ENCODE measurements around the gene CATSPER3. TPM values are rescaled to one million over a fixed set of nuclear protein-coding genes. Genes with fewer than 3 reads are reported as not detected.
A peak's percentile ranks its signal among the peaks of the same experiment; 100 is the strongest.

The CATSPER3 gene
- total RNA-seq, 1 donor from 2014 or later: 0.86 TPM

DNA sequence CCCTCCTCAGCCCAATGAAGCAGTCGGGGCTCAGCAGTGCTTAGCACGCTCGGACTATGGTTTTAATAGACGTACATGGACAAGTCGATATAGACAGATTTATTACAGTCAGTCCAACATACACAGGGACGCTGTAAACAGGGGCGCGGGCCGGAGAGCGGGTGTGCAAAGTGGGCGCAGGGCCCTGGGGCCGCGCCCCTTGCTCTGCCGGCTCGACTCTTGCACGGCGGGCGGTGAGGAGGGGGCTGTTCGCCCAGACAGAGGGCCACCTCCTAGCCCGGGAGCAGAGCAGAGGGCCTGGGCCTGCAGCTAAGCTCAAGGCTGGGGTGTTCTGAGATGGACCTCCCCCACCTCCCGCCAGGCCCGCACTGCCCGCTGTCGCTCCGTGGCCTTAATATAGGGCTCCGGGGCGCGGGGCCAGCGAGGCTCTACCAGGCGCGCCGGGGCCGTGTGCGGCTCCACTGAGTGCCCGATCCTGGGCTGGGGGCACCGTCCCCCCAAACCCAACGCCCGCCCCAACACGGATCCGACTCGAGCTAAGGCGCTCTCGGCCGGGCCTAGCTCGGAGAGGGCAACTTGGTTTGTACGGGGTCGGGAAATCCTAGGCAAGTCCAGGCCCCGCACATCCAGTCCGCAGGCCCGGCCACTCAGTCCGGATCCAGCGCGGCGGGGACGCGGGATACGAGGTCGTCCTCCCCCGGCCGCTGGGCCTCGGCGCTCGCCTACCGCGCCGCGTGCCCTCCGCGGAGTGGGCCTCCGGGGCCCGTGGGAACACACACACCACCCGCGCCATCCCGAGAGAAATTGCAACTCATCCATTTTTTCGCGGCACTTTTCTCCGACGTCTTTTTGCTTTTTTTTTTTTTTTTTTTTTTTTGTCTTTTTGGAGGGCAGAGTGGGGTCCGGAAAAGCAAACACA, 60.2 kb downstream of the CATSPER3 start:
- DNase-seq (ENCODE audit: low spot score): no peak
- ATAC-seq: no peak

DNA sequence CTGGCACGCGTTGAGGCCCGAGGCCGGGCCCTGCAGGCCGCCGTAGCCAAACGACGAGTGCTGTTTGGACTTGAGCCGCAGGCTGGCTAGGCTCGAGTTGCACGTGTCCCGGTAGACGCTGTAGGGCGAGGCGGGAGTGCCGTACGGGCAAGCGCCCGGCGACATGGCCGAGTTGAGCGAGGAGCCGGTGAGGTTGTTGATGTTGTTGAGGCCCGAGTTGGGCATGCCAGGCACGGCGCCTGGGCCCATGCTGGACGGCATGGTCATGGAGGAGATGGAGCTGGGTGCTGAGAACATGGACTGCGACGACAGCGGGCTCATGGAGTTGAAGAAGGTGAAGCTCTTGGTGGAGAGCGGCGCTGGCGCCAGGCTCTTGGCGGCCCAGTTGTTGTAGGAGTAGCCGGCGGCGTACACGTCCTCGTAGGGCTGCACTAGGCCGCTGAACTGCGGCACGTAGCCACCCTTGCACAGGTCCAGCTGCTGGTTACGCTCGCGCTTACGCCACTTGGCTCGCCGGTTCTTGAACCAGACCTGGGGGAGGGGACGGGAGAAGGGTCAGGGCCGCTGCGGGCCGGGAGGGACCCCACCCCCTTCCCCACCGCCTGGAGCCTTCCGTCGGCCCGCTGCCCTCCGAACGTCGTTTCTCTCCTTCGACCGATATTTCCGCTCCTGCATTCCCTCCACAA, 61.2 kb downstream of the CATSPER3 start:
- ATAC-seq (no peak), DNase-seq (ENCODE audit: low spot score) (no peak)

DNA sequence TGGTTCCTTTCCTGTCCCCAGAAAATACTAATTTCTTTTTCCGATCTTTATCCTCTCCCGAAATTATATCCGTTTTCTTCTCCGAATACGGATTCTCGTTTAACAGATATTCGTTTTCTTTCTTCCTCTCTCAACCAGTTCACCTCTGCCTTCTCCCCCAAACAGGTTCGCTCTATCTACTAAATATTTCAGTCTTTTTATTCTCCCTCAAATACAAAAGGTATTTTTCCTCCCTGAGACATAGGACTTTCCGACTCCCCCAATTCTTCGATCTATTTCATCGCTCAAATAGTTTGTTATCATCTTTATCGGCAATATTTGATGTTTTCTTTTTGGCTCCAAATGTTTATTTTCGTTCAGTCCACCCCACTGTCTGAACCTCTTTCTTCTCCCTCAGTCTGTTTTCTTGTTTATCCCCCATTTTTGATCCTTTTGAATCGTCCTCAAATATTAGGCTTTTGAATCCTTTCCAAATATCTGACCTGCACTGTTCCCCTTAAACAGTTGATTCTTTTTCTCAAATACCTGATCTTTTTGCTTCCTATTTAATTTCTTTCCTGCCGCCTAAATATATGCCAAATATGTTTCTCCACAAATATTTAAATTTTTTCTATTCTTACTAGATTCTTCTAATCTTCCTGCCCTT, 61.9 kb downstream of the CATSPER3 start:
- ATAC-seq: no peak

DNA sequence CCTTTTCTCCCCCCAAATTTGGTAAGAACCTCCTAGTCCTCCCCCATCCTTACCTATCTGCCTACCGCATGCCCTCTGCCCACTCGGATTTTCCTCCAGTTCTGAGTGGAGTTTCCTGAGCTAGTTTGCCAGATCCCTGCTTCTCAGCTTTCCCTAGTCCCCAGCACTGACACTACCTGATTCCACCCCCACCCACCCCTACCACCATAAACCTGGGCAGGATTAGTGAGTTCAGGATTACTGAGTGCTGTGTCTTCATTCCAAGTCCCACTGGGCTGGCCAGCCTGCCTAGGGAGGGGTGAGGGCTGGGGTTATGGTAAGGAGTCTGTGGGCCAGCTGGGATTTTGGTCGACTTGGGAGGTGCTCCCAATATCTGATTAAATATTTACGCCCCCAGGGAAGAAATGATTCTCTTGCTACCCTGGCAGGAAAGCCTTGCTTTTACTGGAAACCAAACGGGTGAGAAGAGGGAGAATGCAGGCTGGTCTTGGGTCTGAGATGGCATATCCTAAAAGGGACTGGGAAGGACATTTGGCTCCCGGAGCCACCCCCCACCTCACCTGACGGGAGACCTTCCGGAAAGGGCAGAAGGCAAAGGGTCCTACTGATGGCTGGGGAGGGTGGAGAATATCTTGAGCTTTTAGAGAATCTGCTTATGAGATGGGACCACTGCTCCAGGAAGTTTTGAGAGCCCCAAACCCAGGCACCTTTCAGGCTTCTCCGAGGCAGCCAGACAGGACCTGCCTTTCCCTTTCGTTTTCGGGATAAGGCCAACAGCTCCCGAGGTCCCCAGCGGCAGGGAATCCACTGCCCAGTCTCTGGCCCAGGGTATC, 62.6 kb downstream of the CATSPER3 start:
- peak; percentile 61 for ATAC-seq

More for the DNA sequence above, 61.9 kb downstream of the CATSPER3 start:
- DNase-seq (ENCODE audit: low spot score): no peak

DNA sequence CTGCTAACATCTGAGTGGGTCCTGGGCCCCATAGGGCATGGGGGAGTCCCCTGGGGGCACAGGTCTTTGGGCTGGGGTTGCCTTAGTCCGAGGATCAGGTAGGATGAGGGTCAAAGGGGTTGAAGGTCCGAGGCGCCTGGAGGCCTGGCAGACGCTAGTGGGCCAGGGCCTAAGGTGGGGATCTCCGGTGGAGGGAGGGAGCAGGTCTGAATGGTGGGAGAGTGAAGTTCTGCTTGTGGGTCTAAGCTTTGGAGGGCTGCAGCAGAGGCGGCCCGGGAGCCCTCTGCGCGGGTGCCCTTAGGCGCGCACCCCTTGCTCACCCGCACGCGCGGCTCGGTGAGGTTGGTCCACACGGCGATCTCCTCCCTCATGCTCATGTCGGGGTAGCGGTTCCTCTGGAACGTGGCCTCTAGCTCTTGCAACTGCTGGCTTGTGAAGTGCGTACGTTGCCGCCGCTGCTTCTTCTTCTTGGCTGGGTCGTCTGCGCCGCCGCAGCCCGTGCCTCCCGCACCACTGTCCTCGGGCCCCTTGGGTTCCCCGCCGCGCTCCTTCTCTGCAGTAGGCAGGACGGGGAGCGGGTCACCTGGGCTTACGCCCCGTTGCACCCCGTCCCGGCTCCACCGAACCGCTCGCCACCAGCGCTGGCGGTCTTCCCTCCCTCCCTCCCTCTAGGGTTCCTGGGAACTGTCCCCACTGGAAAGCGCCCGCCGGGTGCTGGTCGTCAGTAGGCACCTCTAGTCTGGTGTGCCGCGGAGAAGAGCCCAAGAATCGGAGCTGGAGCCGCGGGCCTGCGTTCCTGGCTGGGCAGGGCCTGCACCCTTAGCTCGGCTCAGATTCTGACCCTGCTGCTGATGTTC, 63.5 kb downstream of the CATSPER3 start:
- ATAC-seq (peak; percentile 31), DNase-seq (ENCODE audit: low spot score) (no peak)

More for the DNA sequence above, 62.6 kb downstream of the CATSPER3 start:
- DNase-seq (ENCODE audit: low spot score): no peak

DNA sequence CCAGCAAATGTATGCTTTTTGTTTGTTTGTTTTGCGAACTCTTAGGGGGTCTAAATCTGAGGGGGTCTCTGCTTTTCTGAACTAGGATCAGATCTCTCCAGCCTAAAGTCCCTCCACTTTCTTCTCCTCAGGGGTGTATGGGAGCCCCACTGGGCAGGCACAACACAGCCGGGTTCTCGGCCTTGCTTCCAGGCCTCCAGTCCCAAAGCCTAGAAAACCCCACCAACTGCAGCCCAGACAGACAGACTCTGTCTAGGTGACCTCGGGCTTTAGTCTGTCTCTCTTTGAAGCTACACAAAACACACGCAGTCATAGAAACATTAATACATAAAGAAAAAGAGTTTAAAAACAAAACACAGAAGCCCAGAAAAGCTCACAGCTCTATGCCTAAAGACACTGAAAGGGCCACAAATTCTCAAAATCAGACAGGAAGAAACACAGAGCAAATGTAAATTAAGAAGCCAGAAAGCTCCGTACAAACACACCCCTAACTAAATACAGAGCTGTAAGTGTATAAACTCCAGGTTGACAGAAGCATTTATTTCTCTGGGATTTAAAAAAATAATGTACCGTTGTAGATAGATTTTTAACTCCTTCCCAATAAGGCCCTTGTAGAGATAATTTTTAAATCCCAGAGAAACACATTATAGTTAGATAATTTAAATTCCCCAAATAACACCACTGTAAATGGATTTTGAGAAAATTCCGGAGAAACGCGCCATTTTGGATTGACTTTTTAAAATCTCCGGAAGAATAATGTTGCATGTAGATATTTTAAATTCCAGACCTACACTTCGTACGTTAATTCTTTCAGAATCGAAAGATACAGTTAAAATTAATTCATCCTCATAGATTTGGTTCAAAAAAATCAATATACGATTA, 64.3 kb downstream of the CATSPER3 start:
- DNase-seq (ENCODE audit: low spot score): no peak

DNA sequence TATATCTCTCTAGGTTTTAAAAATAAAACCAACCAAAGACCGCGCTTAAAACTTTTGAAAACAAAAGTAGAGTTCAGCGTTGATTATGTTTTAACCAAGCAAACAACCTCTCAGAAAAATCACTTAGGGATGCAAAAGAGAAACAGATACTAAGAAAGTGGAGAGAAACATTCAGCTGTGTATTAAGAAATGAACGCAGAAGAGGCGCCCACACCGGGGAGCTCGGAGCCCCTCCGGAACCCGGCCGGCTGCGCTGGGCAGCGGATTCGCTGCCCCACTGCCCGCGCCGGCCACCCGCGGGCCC, 64.9 kb downstream of the CATSPER3 start:
- no peak for DNase-seq (ENCODE audit: low spot score)
- no peak for ATAC-seq

More for the DNA sequence above, 64.3 kb downstream of the CATSPER3 start:
- ATAC-seq: no peak

DNA sequence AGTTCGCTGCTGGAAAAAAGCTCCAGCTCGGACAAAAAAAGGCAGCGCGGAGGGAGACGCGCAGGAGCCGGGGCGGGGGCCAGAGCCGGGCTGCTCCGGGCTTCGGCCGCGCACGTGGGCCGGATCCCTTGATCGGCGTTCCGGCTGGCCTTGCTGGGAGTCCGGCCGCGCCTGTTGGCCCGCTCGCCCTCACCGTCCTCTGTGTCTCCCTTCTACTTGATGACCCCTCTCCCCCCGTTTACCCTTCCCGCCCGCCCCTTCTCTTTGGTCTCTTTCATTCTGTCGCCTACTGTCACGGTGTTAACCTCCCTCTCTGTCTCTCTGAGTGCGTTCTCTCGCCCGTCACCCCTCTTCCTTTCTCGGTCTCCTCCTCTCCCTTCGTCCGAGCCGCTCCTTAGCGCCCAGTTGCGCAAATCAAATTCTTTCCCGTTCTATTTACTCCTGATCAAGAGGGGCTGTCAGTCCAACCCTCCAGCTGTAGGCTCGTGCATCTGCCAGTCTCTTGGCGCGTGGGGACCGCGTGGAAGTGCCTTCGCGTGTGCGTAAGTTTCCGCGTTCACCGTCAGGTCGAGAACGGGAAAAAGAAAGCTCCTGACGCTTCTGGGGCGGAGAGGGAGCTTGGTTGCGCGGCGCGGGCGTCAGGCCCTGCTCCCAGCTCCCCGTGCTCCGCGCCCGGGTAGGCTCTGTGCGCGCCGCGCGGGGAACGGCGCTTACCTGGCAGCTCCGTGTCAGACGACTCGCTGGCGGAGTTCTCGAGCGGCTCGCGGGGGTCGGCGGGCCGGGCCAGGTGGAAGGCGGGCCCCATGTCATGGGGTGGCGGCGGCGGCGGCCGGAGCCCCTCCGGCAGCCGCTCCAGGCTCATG, 65.5 kb downstream of the CATSPER3 start:
- ATAC-seq: peak; percentile 39
- DNase-seq (ENCODE audit: low spot score): no peak

DNA sequence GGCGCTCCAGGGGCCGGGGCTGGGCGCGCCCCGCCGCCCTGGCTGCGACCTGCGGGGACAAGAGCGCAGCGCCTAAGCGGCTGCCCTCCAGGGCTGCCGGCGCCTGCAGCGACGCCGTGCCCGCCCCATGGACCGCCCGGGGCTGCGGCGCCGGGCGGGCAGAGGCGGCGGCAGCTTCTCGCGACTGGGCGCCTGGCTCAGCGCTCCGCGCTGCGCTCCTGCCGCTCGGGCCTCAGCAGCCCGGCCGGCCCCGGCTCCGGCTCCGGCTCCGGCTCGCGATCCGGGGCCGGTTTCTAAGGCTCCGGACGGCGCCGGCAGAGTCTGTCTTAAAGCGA, 66.2 kb downstream of the CATSPER3 start, which contains the start of gene PITX1:
Gene PITX1 (minus strand): TSS at position 328 of the 335 bp plus-strand sequence. CDS start 347 bp downstream, outside the sequence.
- peak; percentile 57 for ATAC-seq
- DNase-seq (ENCODE audit: low spot score): no peak

DNA sequence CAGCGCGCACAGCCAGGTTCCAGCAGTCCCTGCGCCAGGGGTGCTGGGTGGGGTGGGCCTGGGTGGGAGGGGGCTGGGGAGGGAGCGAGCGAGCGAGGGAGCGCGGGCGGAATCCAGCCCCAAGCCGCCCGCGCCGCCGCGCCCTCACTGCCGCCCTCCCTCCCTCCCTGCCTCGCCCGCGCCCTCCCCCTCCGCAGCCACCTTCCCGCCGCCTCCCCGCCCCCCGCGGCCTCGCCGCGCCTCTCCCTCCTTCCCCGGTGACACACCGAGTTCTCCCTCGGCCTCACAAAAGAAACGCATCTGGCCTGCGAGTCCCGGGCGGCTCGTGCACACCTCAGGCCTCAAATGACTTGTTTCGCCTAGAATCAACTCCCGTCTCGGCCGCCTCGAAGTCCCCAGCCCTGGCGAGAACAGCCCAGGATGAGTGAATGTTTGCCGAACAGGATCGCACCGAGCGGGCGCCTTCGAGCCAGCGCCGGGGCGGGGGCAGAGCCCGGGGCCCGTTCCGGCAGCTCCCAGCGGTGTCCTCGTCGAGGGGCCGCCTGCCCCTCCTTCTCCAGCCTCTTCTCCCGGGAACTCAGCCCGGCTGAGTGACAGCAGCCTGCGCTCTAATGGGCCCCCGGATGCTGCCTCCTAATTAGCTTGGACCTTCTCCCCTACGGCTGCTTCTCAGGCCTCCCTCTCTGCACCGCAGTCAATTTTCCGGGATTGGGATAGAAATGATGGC, 66.7 kb downstream of the CATSPER3 start:
- ATAC-seq (no peak), DNase-seq (ENCODE audit: low spot score) (no peak)

DNA sequence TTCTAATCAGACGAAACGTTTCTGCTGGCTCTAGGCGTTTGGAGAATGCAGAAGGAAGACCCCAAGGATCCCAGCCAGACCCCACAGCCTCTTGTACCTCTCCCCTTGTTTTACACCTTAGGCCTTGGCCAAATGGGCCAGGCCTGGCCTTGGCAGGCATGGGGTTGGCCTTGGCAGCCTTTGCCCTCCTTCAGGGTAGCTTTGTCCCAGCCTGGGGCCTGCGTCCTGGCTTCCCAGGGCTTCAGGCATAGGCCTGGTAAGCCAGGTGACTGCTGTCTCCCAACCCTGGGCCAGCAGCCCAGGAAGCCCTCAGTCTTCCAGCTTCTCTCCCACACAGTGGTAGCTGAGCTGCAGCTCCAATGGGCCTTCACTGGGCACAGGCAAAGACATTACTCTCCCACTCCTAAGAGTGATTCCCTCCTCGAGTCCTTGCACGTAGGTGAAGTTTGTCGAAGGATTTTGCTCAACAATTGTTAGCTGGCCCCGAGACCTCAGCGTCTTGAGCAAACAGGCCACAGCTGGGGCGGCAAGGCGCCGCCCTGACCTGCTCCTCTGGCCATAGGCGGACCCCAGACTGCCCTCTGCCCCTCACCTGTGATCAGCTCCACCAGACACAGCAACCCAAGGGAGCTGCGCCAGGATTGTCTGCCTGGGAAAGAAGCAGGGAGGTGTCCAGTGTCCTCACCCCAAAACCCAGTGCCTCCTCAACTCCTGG, 67.4 kb downstream of the CATSPER3 start:
- no peak for ATAC-seq
- DNase-seq (ENCODE audit: low spot score): no peak

DNA sequence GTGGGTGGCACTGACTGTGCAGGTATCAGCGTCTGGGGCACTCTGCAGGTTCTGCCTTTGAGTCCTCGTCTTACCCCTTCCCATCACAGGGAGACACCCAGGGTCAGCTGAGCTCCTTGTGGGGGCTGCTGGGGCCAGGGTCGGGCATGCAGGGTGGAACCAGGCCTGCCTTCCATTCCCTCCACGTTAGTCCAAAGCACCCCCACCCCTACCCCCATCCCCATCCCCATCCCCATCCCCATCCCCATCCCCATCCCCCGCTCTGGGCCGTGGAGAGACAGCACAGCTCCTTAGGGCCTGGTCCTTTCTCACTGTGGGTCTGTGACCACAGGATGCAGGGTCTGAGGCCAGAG, 67.9 kb downstream of the CATSPER3 start:
- DNase-seq (ENCODE audit: low spot score): no peak
- ATAC-seq: no peak

DNA sequence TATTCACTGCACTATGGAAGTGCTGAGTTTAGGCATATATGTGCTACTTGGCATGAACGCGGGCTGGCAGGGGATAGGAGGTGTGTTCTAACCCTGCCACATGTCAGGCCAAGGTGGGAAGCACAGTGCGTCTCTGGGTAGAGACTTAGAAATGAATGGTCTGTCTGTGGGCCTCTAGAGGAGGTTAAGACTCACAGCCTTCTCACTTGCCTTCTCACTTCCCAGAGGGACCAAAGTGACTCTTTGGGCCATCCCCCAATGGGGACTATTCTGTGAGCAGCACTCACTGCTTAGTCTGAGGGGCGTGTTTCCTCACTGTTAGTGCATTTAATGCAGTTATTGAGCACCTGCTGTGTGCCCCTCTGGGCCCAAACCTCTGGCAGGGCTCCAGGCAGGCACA, 68.7 kb downstream of the CATSPER3 start:
- ATAC-seq (no peak), DNase-seq (ENCODE audit: low spot score) (no peak)

DNA sequence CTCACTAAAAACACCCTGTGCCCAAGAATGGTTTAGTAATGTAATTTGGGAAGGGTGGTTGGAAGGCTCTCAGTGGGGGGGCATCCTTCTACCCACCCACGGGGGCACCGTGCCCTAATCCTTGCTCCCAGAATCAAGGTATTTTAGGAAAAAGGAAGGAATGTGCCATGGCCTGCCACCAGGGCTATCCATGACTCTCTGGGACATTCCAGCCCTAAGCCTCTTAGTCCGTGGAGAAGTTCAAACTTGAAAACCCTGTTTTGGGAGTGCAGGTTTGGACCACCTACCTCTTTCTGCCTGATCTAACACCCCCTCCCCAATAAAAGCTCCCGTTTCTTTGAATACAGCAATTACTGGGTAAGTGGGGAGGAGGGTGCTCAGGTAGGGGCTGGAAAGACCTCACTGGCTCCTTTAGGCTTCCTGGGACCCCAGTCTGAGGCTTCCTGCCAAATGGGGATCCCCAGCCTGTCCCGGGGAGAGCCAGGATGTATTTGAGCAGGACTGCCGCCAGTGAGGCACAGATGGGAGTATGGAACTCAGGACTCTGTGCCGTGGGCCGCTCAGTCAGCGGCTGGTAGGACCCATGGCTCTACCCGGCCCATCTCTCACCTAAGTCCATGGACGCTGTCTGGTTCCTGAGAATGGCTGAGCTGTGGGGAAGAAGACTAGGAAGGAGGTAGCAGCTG, 70.0 kb downstream of the CATSPER3 start:
- DNase-seq (ENCODE audit: low spot score): no peak
- ATAC-seq: no peak

DNA sequence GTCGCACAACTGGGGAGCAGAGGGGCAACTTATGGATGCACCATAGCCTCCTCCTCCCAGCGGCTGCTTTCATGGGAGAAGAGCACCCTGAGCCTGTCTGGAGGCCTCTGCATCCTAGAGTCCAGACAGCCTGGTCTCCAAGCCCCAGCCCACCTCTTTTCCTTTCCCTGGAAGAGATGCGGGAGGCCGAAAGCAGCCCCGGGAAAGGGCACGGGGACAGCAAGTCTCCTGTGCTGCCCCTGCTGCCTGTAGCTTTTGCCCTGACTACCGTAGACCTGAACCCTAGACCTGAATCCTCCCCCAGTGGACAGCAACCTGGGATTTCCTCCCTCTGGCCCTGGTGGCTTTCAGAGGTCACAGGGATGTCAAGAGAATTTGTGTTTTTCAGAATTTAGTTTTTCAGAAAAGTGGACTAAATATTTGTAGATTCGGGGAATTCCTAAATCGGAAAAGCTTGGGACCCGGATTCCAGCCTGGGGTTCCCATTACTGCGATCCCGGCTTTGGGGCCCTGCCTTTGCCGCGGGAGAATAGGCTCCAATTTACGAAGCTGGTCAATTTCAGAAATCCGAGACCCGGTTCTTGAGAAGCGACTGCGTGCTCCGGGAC, 70.6 kb downstream of the CATSPER3 start:
- ATAC-seq: no peak
- DNase-seq (ENCODE audit: low spot score): no peak

DNA sequence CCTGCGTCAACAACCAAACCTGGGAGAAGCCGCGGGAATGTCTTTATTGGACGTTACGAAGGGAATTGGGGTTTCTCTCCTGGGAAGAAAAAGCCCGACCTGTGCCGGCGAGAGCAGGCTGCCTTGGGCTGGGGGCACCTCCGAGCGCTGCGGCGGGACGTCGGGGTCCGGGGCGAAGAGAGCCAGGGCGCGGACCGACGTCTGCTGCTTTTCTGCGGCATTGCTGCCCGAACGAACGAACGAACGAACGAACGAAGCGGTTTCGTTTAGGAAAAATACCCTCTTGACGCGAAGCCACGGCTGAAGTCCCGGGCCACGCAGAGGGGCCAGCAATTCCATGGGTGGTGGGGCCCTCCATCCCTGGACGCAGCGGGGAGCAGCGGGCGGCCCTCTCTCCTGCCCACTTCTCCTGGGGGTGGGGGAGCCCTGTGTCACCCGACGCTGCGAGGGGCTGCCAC, 71.1 kb downstream of the CATSPER3 start:
- DNase-seq (ENCODE audit: low spot score): no peak
- no peak for ATAC-seq

Data from left lobe of liver (tissue), 2 donors.